Left ventricle myocardium inferior (tissue), 1 donor: ENCODE results near the gene REP15. TPM values are rescaled to one million over a fixed set of nuclear protein-coding genes. Genes with fewer than 3 reads are reported as not detected.

ENCODE experiments used
- DNase-seq: peaks from one replicate; pipeline ENCODE4 v3.0.0-alpha.2; 2020
- H3K27ac ChIP-seq: fragments of 200-600 bp; replicated peaks from 2 replicates; pipeline ENCODE4 v1.8.0; 2021
- H3K27me3 ChIP-seq: fragments of 200-600 bp; 2 replicates; pipeline ENCODE4 v1.8.0; 2021; ENCODE audit warnings: low read depth
- H3K36me3 ChIP-seq: fragments of 200-600 bp; 2 replicates; pipeline ENCODE4 v1.8.0; 2021
- H3K4me1 ChIP-seq: fragments of 200-600 bp; 2 replicates; pipeline ENCODE4 v1.8.0; 2021
- H3K4me3 ChIP-seq: fragments of 200-600 bp; 2 replicates; pipeline ENCODE4 v1.8.0; 2021; ENCODE audit warnings: mild to moderate bottlenecking, moderate library complexity
- H3K9me3 ChIP-seq: fragments of 200-600 bp; replicated peaks from 2 replicates; pipeline ENCODE4 v1.8.0; 2021
- intact Hi-C: fragments of 100-400 bp; cut with micrococcal nuclease; formaldehyde crosslinking; loops from one replicate; pipeline ENCODE4 v1.11.0; 2022
- total RNA-seq: library from RNA; stranded (reverse); fragmentation: NEBNext Ultra II Directional; extraction: Animal tissue kit (Norgen Biotek cat#: 25700); gene quantifications from one replicate; pipeline ENCODE4 v1.2.1, GENCODE V29; 2021
- TF ChIP-seq, protein P1 (sequence below): fragments of 200-600 bp; IDR thresholded peaks from 2 replicates; pipeline ENCODE4 v1.8.0; 2021; ENCODE audit warnings: antibody characterized with exemption, mild to moderate bottlenecking, borderline replicate concordance
- donor health status: DM: no; HTN: yes; CAD: no; lungs with severe emphysema.

REP15 gene
- total RNA-seq, 1 donor from 2014 or later, result 5.5 TPM

DNA sequence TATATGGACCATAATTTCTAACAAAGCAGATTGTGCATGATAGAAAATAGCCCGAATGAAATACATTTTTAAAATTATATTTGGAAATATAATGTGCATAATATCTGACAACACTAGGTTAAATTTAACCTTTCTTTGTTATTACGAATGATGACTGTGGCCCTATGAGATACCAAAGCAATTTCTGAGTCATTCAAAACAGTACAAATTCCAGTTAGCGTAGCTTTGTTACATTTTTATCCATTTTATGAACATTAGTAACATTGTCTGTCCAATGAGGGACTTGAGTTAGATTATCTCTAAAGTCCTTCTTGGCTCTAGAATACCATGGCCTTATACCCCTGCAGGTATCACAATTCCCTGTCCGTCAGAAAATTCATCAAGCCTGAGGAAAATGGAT lies 39.0 kb upstream of the REP15 start:
- Histone ChIP-seq H3K27ac (no peak overlapping the region), H3K27me3 (no peaks in the 10 kb centered on the region), H3K4me3 (no peak overlapping the region), H3K4me1 (no peaks in the 10 kb centered on the region), H3K36me3 (peaks cover 76% of the 10 kb centered on the region), H3K9me3 (no peaks in the 10 kb centered on the region)
- intact Hi-C loops, result no loop called here
- no peak for DNase-seq
- TF ChIP-seq, protein P1, sequence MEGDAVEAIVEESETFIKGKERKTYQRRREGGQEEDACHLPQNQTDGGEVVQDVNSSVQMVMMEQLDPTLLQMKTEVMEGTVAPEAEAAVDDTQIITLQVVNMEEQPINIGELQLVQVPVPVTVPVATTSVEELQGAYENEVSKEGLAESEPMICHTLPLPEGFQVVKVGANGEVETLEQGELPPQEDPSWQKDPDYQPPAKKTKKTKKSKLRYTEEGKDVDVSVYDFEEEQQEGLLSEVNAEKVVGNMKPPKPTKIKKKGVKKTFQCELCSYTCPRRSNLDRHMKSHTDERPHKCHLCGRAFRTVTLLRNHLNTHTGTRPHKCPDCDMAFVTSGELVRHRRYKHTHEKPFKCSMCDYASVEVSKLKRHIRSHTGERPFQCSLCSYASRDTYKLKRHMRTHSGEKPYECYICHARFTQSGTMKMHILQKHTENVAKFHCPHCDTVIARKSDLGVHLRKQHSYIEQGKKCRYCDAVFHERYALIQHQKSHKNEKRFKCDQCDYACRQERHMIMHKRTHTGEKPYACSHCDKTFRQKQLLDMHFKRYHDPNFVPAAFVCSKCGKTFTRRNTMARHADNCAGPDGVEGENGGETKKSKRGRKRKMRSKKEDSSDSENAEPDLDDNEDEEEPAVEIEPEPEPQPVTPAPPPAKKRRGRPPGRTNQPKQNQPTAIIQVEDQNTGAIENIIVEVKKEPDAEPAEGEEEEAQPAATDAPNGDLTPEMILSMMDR, result no peak

DNA sequence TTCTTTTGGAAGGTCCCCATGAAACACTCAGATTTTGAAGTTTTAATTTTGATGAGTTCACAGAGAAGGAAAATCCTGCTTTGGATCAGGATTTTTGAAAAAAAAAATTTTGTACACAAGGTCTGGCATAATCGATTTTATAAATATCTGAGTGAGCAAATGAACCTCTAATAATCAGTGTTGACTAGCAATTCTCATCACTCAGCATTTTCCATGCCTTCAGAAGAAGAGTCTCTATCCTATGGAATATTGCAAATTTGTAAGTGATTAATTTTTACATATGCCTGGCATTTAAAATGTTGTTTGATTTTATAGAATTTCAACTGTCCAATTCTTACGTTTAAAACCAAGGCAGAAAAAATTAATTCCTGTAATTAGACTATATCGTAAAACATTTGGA lies 30.5 kb upstream of the REP15 start:
- Histone ChIP-seq H3K9me3 (no peaks in the 10 kb centered on the region), H3K27me3 (no peaks in the 10 kb centered on the region), H3K36me3 (peaks cover 99% of the 10 kb centered on the region), H3K4me3 (no peak overlapping the region), H3K27ac (no peak overlapping the region), H3K4me1 (no peaks in the 10 kb centered on the region)
- DNase-seq, result no peak
- TF ChIP-seq, protein P1, result no peak
- intact Hi-C loops, result loop anchor here (10.0 kb wide), 1 partner anchor 341 kb away; no protein-coding TSS in a partner anchor

DNA sequence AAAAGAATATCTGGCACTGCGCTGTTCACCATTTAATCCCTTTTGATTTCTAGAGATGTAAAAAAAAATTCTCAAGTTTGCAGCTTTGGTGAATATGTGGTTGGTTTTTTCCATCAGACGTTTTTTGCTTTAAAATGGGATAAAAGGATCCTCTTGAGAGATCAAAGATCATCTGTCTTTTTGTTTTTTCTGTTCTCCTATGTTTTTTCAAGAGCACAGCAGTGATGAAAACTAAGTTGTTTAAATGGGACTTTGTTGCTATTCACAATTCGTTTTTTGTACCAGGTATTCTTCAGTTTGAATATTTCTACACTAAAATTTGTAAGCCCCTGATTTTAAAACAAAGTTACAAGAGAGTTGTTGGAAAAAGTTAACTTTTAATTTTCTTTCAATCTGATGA lies 29.7 kb upstream of the REP15 start:
- H3K27ac ChIP-seq, result no peak overlapping the region
- H3K36me3 ChIP-seq, result peaks cover 99% of the 10 kb centered on the region
- intact Hi-C loops, result loop anchor here (10.0 kb wide), 1 partner anchor 342 kb away; no protein-coding TSS in a partner anchor
- H3K4me3 ChIP-seq, result no peak overlapping the region
- H3K9me3 ChIP-seq, result no peaks in the 10 kb centered on the region
- DNase-seq, result no peak
- TF ChIP-seq, protein P1, result no peak
- H3K27me3 ChIP-seq, result no peaks in the 10 kb centered on the region
- peaks cover 2% of the 10 kb centered on the region for H3K4me1 ChIP-seq

DNA sequence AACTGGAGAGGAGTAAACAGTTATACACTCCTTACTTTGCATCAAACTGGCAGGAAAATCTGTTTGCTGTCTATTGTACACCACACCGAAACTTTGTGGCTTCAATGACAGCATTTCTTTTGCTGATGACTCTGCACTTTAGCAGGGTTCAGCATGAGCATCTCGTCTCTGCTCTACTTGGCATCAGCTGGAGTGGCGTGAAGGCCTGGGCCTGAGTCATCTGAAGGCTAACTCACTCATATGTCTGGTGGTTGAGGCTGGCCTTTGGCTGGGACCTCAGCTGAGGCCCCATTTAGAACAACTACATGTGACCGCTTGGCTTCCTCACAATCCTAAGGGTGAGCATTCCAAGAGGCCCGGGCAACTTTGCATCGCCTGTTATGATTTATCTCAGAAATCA lies 28.7 kb upstream of the REP15 start:
- Histone ChIP-seq H3K36me3 (peaks cover 95% of the 10 kb centered on the region), H3K27ac (peak overlapping the region; percentile 37), H3K4me3 (no peak overlapping the region), H3K9me3 (no peaks in the 10 kb centered on the region), H3K4me1 (peaks cover 13% of the 10 kb centered on the region), H3K27me3 (no peaks in the 10 kb centered on the region)
- intact Hi-C loops, result loop anchor here (10.0 kb wide), 1 partner anchor 343 kb away; no protein-coding TSS in a partner anchor
- DNase-seq, result no peak
- TF ChIP-seq, protein P1, result no peak

DNA sequence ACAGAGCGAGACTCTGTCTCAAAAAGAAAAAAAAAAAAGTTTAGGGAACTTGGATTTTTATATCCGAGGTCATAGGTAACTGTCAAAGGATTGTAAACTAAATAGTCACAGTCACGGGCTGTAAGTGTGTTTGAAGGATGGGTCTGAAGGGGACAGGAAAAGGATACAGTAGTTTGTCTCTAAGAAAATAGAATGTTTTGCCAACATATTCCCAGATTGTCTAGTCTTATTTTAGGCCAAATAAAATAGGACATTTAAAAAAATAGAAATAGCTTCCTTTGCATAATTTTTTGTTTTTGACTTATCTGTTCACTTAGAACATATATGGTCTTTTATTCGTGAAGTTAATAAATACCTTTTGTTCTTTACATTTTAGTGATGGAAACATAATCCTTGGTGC lies 24.2 kb upstream of the REP15 start:
- peak overlapping the region; percentile 74 for H3K27ac ChIP-seq
- H3K4me1 ChIP-seq, result peaks cover 38% of the 10 kb centered on the region
- H3K9me3 ChIP-seq, result no peaks in the 10 kb centered on the region
- H3K4me3 ChIP-seq, result no peak overlapping the region
- DNase-seq, result no peak
- TF ChIP-seq, protein P1, result no peak
- H3K27me3 ChIP-seq, result no peaks in the 10 kb centered on the region
- intact Hi-C loops, result no loop called here
- H3K36me3 ChIP-seq, result peaks cover 67% of the 10 kb centered on the region

DNA sequence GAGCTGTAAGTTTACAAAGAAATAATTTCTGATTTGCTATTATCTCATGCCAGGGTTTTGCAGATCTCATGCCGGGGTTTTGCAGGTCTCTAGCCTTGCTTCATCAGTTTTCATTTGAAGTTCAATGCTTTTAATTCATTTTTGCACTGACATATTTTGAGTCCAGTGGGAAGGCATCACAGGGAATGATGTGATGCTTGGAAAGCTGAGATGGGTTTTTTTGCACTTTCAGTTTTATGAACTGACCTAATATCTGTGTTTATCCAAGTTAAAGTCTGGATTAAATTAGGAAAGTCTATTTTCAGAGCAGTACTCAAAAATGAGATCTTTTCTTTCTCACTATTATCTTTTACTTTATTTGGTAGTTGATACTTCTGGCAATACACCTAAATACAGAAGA lies 23.6 kb upstream of the REP15 start:
- TF ChIP-seq, protein P1, result no peak
- intact Hi-C loops, result no loop called here
- Histone ChIP-seq H3K27ac (peak overlapping the region; percentile 74), H3K4me3 (peak overlapping the region; percentile 20), H3K9me3 (no peaks in the 10 kb centered on the region), H3K27me3 (no peaks in the 10 kb centered on the region), H3K36me3 (peaks cover 67% of the 10 kb centered on the region), H3K4me1 (peaks cover 38% of the 10 kb centered on the region)
- DNase-seq, result no peak
